DMS 273 (cell line): Measurements from ENCODE around the gene CRB3.
A peak's percentile ranks its signal among the peaks of the same experiment; 100 is the strongest.

Source experiments
- DNase-seq: peaks from one replicate; lab custom pipeline; 2025; ENCODE audit not compliant: unreplicated experiment; lab: John Stamatoyannopoulos, UW

CRB3 gene

DNA sequence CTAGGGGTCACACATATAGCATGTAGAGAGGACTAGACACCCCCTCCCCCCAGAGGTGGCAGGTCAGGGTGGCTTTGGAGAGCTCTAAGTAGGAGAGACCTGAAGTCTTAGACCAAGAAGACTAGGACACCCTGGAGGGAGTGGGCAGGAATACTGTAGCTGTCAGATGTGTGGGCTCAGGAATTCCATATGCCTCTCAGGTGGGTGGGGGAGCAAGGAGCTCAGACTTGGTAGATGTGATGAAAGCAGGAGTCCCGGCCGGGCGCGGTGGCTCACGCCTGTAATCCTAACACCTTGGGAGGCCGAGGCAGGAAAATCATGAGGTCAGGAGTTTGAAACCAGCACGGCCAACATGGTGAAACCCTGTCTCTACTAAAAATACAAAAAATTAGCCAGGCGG is 1.6 kb downstream of the CRB3 start:
- no peak for DNase-seq

DNA sequence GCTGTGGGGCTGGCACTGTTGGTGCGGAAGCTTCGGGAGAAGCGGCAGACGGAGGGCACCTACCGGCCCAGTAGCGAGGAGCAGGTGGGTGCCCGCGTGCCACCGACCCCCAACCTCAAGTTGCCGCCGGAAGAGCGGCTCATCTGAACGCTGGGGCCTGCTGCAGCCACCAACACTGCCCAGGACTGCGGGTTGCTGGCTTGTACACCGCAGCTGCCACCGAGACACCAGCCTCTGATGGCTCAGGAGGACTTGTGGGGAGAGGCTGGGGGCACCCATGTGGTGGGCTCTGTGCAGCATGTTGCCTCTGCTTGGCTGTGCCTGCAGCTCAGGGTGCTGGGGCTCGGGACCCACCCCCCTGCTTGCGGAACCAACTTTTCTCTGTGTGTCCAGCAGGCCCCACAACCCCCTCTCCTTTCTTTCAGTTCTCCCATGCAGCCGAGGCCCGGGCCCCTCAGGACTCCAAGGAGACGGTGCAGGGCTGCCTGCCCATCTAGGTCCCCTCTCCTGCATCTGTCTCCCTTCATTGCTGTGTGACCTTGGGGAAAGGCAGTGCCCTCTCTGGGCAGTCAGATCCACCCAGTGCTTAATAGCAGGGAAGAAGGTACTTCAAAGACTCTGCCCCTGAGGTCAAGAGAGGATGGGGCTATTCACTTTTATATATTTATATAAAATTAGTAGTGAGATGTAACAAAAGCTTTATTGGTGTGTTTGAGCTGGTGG is 2.6 kb downstream of the CRB3 start:
- DNase-seq: no peak

DNA sequence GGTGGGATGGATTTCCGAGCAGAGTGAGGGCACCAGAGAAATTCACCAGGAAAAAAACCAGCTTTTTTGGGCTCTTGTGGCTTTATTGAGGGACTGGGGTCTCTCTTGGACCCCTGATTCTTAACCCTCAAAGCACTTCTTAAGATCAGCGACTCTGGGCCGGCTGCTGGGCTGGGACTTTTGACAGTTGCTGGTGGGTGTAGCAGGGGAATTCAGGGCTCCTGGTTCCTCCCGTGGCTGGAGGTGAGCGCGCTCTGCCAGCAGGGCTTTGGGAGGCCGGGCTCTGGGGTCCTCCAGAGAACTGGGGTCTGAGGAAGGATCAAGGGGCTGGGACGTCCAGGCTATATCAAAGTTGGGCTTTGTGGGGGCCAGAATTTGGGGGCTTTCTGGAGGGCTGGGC is 3.3 kb downstream of the CRB3 start:
- DNase-seq: no peak

DNA sequence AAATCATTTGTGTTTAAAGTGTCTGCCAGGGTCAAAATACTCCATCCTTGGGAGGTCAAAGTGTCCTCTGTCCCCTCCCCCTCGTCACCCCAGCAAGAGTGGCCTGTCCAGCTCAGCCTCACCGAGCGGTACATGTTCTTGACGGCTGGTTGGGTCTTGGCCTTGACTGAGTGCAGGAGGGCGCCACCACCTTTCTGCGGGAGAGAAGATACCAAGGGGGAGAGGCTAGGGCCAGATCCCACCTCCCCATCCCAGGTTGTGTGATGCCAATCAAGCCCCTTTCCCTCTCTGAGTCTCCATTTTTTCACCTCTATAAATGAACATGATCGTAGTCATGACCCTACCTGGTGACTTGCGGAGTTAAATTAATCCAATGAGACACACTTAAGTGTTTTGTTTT is 6.1 kb downstream of the CRB3 start:
- no peak for DNase-seq

DNA sequence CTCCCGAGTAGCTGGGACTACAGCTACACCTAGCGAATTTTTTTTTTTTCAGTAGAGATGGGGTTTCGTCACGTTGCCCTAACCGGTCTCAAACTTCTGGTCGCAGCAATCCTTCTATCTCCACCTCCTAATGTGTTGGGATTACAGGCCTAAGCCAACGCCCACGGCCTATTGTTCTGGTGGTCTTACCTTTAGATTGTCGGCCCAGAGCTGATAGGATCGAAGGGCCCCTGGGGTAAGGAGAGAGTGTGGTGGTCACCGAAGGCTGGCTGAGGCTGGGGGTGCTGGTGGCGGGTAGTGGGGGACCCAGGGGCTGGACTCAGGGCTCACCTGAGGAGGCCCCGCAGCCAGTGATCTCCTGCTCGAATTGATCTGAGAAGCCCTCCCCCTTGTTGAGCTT is 7.0 kb downstream of the CRB3 start:
- DNase-seq: no peak

DNA sequence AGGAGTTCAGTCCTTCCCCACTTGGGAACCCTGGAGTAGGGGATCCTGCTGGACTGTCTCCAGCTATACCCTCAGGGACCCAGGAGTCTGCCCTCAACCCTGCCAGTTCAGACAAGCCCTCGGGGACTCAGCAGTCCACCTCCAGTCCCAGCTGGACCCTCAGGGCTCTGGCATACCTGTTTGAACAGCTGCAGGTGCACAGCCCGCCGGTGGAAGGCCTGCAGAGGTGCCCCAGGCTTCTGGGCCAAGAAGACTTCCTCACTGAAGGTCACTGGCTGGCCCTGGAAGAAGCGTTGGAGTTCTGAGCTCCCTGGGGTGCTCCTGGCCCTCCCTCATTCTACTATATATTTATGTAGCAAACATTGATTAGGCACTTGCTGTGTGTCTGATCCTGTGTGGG is 8.6 kb downstream of the CRB3 start:
- no peak for DNase-seq

- no peak for DNase-seq
These were observed 9.6 kb downstream of the CRB3 start for GRCh38 chr19:6473647-6474046.

- DNase-seq: no peak
These were observed 11.4 kb downstream of the CRB3 start for GRCh38 chr19:6475321-6476108.

DNA sequence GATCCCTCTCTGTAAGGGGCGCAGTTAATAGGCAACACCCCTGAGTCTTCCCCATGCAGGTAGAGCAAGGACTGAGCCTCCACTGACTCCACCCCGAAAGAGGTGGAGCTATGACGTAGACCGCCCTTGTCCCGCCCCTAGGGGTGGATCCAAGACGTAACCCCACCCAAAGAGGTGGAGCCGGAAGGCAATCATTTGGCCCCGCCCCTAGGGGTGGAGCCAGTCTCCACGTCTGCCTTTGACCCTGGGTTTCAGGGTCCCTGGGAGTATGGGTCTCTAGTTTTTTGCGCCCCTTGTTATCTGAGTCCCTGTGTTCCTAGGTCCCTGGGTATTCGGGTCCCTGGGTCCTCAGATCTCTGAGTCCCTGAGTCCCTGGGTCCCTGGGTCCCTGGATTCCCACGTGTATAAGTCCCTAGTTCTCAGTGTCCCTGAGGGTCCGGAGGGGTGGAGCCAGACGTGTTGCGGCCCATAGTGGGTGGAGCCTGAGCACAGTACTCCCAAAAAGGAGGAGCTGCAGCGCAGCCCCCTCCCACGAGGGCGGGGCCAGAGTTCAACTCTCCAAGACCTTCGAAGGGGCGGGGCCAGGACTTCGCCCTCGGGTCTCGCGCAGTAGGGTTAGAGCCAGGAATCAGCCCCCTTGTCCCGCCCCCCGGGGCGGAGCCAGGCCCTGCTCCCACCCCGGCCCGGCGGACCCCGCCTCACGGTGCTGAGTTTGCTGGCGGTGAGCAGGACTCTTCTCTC is 12.3 kb downstream of the CRB3 start:
- DNase-seq: peak; percentile 74

GRCh38 chr19:6476896-6477431 is 12.9 kb downstream of the CRB3 start:
- no peak for DNase-seq

DNA sequence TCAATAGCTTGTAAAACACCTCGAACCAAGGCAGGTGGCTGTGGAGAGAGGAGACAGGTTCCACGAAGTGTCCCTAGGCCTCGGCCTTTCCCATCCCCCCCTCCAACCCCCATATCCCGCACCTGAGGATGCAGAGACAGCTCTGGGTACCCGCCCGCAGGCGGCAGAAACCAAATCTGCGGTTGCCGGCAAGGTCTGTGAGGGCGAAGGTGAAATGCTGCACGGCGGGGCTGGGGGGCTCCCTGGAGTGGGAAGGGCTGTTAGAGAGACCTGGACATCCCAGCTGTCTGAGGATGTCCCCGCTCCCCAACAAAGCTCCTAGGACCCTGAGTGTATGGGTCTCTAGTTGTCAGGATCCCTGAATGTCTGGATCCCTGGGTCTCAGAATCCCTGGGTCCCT is 14.7 kb downstream of the CRB3 start:
- DNase-seq: no peak

DNA sequence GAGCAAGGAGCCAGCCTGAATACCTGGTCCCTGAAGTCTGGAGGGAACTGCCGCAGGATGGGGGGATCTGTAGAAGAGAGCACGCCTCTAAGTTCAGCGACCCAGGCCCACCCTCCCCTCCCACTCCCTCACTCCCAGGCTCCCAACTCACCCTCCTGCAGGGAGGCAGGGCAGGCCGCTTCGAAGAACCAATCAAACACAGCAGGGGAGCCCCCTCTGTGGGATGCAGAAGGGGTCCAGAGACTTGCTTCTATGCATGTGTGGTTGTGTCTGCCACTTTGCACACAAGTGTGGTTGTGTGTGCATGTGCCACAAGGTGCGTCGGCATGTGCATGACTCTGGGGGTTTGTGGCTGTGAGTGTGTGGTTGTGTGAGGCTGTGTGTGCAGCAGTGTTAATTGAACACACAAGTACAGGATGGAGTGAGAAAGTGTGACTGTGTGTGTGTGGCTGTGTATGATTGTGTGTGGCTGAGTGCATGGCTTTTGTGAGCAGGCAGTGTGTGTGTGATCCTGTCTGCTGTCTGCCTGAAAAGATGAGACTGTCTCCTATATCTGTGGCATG is 15.8 kb downstream of the CRB3 start:
- no peak for DNase-seq

DNA sequence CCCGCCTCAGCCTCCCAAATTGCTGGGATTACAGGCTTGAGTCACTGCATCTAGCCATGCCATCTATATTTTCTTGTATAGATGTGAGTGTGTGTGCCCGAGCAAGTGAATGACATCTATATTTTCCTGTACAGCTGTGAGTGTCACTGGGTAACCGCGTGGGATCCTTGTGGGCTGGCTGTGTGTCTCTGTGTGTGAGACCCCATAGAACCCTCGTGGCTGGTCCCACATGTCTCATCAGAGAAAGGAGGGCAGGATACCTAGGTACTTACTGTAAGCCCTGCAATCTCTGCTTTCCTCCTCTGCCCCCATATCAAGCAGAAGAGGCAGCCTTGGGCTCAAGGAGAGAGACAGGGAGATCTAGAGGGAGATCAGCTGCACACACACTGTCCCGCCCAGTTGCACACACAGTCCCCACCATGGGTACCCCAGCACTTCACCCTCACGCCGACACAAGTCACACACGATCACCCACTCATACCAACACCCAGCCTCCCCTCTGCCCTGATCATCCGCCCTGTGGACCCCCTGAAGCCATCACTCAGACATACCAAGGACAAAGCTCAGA is 16.9 kb downstream of the CRB3 start:
- DNase-seq: no peak

DNA sequence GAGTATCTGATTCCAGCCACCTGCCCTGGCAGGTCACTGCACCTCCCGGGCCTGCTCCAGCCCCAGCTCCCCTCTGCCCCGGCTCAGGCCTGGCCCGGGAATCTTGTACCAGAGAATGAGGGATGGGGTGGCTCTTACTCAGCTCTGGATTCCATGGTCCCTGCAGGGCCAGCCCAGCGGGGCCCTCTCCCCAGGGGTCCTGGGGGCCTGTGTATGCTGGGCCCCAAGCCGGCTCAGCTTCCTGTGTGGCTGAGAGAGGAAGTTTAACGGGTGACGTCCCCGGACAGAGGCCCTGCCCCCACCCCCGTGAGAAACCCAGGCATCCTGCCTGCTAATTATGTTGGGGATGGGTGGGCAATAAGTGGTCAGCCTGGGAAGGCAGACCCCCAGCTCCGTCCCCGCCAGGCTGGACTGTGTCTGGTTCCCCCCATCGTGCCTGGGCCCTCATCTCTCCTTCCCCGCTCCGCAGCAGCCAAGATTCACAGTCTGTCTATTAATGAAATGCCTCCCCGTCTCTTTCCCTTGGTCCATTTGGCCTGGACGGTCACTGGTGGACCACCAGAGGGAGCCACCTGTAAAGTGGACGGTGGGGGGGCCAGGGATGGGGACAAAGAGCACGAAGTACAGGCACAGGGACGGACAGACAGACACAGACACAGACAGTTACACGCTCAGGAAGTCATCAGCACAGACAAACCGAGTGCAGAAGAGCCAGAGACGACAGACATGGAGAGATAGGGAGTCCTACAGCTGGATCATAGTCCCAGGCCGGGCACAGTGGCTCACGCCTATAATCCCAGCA is 17.7 kb downstream of the CRB3 start, which contains the start of gene DENND1C:
Gene DENND1C (minus strand): TSS at position 247 of the 802 bp plus-strand sequence. CDS start 92 bp downstream, at position 155.
- no peak for DNase-seq

GRCh38 chr19:6482343-6482686 is 18.2 kb downstream of the CRB3 start:
- no peak for DNase-seq

DNA sequence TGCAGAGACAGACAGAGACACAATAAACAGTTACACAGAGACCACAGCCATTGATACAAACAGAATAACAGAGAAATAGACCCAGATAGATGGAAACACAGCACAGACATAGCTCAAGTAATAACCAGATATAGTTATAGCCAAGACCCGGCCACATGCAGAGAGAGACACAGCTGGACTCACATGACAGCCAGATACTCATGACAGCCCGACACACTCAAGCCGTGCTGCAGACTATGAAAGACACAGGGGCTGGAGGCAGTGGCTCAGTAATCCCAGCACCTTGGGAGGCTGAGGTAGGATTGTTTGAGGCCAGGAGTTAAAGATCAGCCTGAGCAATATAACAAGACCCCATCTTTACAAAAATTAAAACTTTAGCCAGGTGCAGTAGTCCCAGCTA is 19.2 kb downstream of the CRB3 start:
- DNase-seq: no peak

- DNase-seq: no peak
These were observed 20.2 kb downstream of the CRB3 start for GRCh38 chr19:6484230-6484629.

DNA sequence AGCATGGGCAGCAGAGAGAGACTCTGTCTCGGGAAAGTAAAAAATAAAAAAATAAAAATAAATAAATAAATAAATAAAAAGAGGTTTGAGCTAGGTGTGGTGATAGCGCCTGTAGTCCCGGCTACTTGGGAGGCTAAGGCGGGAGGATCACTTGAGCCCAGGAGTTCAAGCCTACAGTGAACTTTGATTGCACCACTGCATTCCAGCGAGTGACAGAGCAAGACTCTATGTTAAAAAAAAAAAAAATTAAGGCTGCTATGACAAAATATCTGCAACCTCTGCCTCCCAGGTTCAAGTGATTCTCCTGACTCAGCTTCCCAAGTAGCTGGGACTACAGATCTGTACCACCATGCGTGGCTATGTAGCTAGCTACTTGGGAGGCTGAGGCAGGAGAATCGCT is 20.8 kb downstream of the CRB3 start:
- no peak for DNase-seq

DNA sequence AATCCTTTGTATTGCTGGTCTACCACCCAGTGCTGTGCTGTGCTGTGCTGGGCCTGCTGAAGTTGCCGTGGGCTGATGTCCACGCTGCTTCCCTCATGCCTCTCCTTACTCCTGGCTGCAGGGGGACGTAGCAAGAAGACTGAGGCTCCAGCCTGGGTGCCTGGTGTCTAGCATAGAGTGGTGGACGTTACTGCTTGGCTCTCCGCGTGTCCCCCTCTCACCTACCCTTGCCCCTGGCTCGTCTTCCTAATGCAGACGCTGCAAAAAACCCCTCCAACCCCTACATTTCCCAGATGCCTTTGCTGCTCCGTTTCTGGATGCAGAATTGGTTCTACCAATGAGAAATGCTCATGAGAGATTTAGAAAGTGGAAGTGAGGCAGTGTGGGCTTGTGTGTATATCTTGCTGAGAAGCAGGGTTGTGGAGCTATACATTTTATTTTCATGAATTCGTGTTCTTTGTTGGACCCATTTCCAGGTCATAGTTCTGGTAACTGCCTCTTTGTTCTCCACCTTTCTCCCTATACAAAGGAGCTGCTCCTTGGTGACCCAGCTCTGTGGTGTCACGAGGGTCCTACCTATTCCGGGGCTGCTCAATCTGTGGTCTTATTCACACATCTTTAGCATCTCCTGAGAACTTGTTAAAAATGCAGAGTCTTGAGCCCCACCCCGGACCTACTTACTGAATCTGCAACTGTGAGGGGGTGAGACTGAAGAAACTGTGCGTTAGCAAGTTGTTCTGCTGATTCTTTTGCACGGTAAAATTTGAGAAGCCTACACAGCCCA is 25.4 kb downstream of the CRB3 start:
- no peak for DNase-seq
